SIG-M5 treated with dmso at 0.1 percent for 504 hours (cell line): ENCODE measurements around the gene FEZF2.

Experiments used
- DNase-seq: peaks from one replicate; lab custom pipeline; 2025; ENCODE audit not compliant: unreplicated experiment; lab: John Stamatoyannopoulos, UW

Gene FEZF2

GRCh38 chr3:62373215-62373614 is at the start of gene FEZF2:
Gene FEZF2 (minus strand): TSS chr3:62373550. CDS start chr3:62372868, 682 bp downstream.
- DNase-seq = no peak

- no peak for DNase-seq
Observed at GRCh38 chr3:62421207-62421606, 47.9 kb upstream of the FEZF2 start.

GRCh38 chr3:62416144-62416543 is 42.8 kb upstream of the FEZF2 start:
- DNase-seq = no peak

- DNase-seq = no peak
Observed at GRCh38 chr3:62415312-62415801, 42.0 kb upstream of the FEZF2 start.

GRCh38 chr3:62414786-62415185 is 41.4 kb upstream of the FEZF2 start:
- no peak for DNase-seq

- DNase-seq = no peak
Observed at GRCh38 chr3:62413687-62414086, 40.3 kb upstream of the FEZF2 start.

- no peak for DNase-seq
Observed at GRCh38 chr3:62406945-62407344, 33.6 kb upstream of the FEZF2 start.

GRCh38 chr3:62405566-62405965 is 32.2 kb upstream of the FEZF2 start:
- no peak for DNase-seq

GRCh38 chr3:62405135-62405534 is 31.8 kb upstream of the FEZF2 start:
- DNase-seq = no peak

GRCh38 chr3:62404321-62404720 is 31.0 kb upstream of the FEZF2 start:
- DNase-seq = no peak

- DNase-seq = no peak
Observed at GRCh38 chr3:62403765-62404164, 30.4 kb upstream of the FEZF2 start.

GRCh38 chr3:62392626-62393292 is 19.4 kb upstream of the FEZF2 start:
- no peak for DNase-seq

GRCh38 chr3:62387251-62387650 is 13.9 kb upstream of the FEZF2 start:
- no peak for DNase-seq

GRCh38 chr3:62379321-62379798 is 6.0 kb upstream of the FEZF2 start:
- DNase-seq = no peak

GRCh38 chr3:62378921-62379320 is 5.6 kb upstream of the FEZF2 start:
- no peak for DNase-seq

- no peak for DNase-seq
Observed at GRCh38 chr3:62378311-62378789, 5.0 kb upstream of the FEZF2 start.

- no peak for DNase-seq
Observed at GRCh38 chr3:62376906-62377877, 3.8 kb upstream of the FEZF2 start.

- no peak for DNase-seq
Observed at GRCh38 chr3:62376454-62376720, 3.0 kb upstream of the FEZF2 start.

GRCh38 chr3:62375655-62376453 is 2.5 kb upstream of the FEZF2 start:
- no peak for DNase-seq

GRCh38 chr3:62374341-62375218 is 1.2 kb upstream of the FEZF2 start:
- DNase-seq = no peak
